GM11168 (cell line): ENCODE results near the gene DBH.
"Not testable (repeated sequence)": the region's sequence is repeated elsewhere in the genome, so short reads cannot be mapped to it uniquely, and the experiment has no call there.

Experiments used
- in situ Hi-C: fragments of 300-500 bp; cut with MboI; formaldehyde crosslinking; loops from one replicate; pipeline ENCODE4 v1.12.0; 2022; ENCODE audit warnings: low sequenced_read_pairs; ENCODE audit not compliant: unreplicated experiment

DBH gene

DNA sequence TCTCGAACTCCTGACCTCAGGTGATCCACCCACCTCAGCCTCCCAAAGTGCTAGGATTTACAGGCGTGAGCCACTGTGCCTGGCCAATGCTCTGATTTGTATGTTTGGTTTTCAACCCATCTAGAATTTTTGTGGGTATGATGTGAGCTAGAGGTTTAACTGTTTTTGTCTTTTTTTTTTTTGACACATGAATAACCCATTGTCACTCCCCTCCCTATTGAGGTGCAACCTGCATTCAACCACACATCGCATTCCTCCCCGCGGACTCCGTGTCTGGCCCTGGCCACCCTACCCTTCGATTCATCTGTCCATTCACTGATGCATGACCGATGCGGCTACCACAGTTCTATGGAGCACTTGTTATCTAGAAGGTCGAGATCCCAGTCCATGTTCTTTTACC, 17.4 kb upstream of the DBH start:
- in situ Hi-C loops, result no loop called here

- in situ Hi-C loops, result no loop called here
Observed at GRCh38 chr9:133619791-133620190, 16.4 kb upstream of the DBH start.

DNA sequence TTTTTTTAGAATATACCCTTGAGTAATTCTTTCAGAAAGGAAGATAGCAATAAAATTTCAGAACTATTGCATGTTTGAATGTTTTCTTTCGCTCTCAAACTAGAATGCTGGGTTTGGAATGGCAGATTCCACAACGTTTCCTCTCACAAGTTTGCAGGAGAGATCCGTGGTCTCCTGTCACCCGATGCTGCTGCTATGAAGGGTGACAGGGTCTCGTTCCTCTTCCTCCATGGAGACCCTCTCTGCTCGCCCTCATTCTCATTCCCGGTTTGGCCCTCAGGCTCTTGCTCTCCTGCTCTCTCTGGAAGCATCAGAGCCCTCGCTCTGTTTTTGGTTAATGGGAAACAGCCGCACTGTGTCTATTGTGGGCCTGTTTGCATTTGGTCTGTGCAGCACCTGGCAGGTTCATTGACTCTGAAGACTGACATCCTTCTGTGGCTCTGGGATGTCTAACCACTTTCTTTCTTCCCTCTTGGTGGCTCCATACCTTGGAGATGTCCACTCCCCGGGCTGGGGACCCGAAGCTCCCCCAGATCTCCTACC, 14.4 kb upstream of the DBH start:
- in situ Hi-C loops, result no loop called here

GRCh38 chr9:133622555-133622954, 13.6 kb upstream of the DBH start:
- in situ Hi-C loops, result no loop called here

GRCh38 chr9:133626008-133626407, 10.2 kb upstream of the DBH start:
- in situ Hi-C loops, result not testable (repeated sequence)

GRCh38 chr9:133627341-133627740, 8.8 kb upstream of the DBH start:
- in situ Hi-C loops, result no loop called here

GRCh38 chr9:133628766-133629165, 7.4 kb upstream of the DBH start:
- in situ Hi-C loops, result no loop called here

GRCh38 chr9:133629221-133630110, 6.7 kb upstream of the DBH start:
- in situ Hi-C loops, result no loop called here

GRCh38 chr9:133631111-133631510, 5.1 kb upstream of the DBH start:
- in situ Hi-C loops, result no loop called here

GRCh38 chr9:133632806-133633680, 3.1 kb upstream of the DBH start:
- in situ Hi-C loops, result no loop called here

GRCh38 chr9:133633681-133634080, 2.5 kb upstream of the DBH start:
- in situ Hi-C loops, result no loop called here

- in situ Hi-C loops, result no loop called here
Observed at GRCh38 chr9:133634081-133634691, 2.0 kb upstream of the DBH start.

DNA sequence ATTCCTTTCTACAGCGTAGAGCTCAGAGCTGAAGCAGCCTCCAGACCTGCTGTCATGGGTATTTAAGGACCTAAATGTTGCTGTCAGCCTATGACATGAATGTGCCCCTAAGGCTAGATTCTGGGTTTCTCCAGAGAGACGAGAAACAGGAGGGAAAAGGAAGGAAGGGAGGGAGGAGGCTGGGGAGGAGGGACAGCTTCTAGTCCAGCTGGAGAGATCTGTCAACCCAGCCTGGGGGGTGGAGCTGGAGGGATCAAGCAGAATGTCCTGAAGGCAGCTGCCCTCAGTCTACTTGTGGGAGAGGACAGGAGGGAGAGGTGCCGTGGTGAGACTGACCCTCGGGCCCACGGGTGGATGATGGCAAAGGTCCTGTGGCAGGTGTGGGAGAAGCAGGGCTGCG, 1.1 kb upstream of the DBH start:
- in situ Hi-C loops, result no loop called here

DNA sequence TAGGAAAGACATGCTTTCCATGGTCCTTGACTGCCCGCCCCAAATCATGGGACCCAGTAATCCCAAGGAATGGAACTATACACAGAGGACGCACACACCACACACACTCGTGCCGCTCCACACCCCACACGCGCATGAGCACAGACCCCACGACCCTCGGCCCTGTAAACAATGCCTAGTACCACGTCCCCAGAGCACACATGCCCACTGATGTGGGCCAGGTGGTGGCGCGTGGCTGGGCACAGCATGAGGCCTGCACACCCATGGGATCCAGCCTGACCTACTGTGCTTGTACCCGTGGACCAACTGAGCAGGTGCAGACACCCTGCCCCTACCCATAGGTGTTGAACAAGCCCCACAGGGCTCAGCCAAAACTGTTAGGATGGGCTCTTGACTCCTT, 739 bp downstream of the DBH start:
- in situ Hi-C loops, result no loop called here

- in situ Hi-C loops, result no loop called here
Observed at GRCh38 chr9:133637451-133638055, 1.4 kb downstream of the DBH start.

- in situ Hi-C loops, result no loop called here
Observed at GRCh38 chr9:133638076-133638475, 1.9 kb downstream of the DBH start.

DNA sequence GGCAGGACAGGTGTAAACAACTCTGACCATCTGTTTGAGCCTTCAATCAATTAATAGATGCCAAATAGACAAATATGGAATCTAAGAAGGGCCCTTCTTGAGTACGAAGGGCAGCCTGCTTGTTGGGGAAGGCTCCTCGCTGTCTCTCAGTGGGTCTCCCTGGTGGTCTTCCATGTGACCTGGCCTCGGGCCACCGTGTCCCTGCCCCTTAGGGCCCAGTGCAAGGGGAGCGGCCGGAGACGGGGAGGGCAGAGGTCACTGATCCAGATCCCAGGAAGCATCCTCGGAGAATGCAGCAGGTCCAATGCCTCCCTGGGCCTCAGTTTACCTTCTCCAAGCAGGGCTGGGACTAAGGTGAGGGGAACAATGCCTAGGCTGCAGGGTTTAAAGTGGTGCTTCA, 2.5 kb downstream of the DBH start:
- in situ Hi-C loops, result no loop called here

DNA sequence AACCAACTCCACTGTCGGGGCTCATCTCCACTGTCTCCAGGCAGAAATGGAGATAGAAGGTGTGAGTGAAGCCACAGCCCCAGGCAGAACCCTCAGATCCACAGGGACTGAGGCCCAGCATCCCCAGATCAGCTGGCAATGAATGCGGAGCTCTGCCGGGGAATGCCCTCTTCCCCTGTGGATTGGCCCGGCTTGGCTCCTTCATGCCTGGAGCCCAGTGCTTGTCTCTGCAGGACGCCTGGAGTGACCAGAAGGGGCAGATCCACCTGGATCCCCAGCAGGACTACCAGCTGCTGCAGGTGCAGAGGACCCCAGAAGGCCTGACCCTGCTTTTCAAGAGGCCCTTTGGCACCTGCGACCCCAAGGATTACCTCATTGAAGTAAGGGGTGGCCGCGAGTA, 3.5 kb downstream of the DBH start:
- in situ Hi-C loops, result no loop called here

GRCh38 chr9:133640160-133640559, 4.0 kb downstream of the DBH start:
- in situ Hi-C loops, result no loop called here
